Chondrocyte (in vitro differentiated cells): Measurements from ENCODE around the gene ZNF513. TPM values are rescaled to one million over a fixed set of nuclear protein-coding genes. Genes with fewer than 3 reads are reported as not detected.

ENCODE experiments used
- DNase-seq: peaks from one replicate; pipeline ENCODE4 v3.0.0; 2021; ENCODE audit warnings: mixed read lengths, low spot score
- H3K27ac Mint-ChIP-seq: one replicate; pipeline ENCODE4 v1.8.0; 2021; ENCODE audit warnings: mild to moderate bottlenecking, moderate library complexity, mixed read lengths; ENCODE audit not compliant: unreplicated experiment
- H3K27me3 Mint-ChIP-seq: 2 replicates; pipeline ENCODE4 v1.8.0; 2021; ENCODE audit warnings: low read depth, mixed read lengths
- H3K36me3 Mint-ChIP-seq: 2 replicates; pipeline ENCODE4 v1.8.0; 2021; ENCODE audit warnings: low read depth, mixed read lengths
- H3K4me1 Mint-ChIP-seq: 2 replicates; pipeline ENCODE4 v1.8.0; 2021; ENCODE audit warnings: low read depth, mild to moderate bottlenecking, mixed read lengths
- H3K4me3 Mint-ChIP-seq: one replicate; pipeline ENCODE4 v1.8.0; 2021; ENCODE audit warnings: mild to moderate bottlenecking, moderate library complexity, mixed read lengths; ENCODE audit not compliant: unreplicated experiment
- H3K9me3 Mint-ChIP-seq: 2 replicates; pipeline ENCODE4 v1.8.0; 2021; ENCODE audit warnings: low read depth, mixed read lengths
- total RNA-seq: library from RNA; stranded (reverse); gene quantifications from 3 replicates; pipeline ENCODE4 v1.2.1, GENCODE V29; 2021
- TF ChIP-seq, protein P1 (sequence below): fragments of 200-600 bp; sonication (generic); IDR thresholded peaks from 2 replicates; pipeline ENCODE4 v1.5.0; 2021; ENCODE audit warnings: antibody characterized with exemption, mild to moderate bottlenecking, moderate library complexity

Gene ZNF513
- total RNA-seq, 1 donor from 2014 or later = 15.3 TPM

DNA sequence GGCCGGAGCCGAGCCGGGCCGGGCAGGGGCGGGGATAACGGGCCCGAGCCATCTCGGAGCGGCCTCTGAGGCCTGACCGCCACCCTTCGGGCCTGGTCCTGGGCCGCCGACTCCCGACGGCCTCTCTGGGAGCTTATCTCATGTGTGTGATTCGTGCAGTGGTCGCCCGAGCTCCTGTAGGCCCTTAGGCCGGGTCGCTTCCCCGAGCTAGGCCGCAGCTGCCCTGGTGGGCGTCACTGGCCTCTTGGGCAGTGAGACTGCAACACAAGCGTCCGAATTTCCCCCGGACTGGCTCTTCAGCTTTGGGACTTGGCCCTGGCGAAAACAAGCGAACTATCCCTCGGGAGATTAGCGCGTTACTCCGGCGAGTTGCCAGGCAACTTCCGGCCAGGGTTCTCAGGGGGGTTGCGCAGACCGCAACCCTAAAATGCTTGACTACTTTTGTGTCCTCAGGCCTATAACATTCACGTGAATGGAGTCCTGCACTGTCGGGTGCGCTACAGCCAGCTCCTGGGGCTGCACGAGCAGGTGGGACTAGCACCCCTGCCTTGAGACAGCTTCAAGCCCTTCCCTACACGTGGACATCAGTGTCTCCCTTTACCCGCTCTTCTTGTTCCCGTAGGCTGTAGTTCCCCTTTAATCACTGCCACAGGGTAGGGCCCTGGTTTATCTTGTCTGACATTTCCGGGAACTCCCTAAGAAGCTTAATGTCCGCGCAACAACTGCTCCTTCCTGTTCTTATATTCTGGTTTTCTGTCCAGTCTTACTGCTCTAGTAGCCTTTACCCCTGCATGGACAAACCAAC lies 9.5 kb downstream of the ZNF513 start:
- H3K9me3 Mint-ChIP-seq = no peaks in the 10 kb centered on the region
- H3K36me3 Mint-ChIP-seq = peaks cover 35% of the 10 kb centered on the region
- H3K4me1 Mint-ChIP-seq = peaks cover 31% of the 10 kb centered on the region
- peak overlapping the region; percentile 99 for H3K27ac Mint-ChIP-seq
- no peaks in the 10 kb centered on the region for H3K27me3 Mint-ChIP-seq
- DNase-seq = no peak
- peak overlapping the region; percentile 90 for H3K4me3 Mint-ChIP-seq
- TF ChIP-seq, protein P1, sequence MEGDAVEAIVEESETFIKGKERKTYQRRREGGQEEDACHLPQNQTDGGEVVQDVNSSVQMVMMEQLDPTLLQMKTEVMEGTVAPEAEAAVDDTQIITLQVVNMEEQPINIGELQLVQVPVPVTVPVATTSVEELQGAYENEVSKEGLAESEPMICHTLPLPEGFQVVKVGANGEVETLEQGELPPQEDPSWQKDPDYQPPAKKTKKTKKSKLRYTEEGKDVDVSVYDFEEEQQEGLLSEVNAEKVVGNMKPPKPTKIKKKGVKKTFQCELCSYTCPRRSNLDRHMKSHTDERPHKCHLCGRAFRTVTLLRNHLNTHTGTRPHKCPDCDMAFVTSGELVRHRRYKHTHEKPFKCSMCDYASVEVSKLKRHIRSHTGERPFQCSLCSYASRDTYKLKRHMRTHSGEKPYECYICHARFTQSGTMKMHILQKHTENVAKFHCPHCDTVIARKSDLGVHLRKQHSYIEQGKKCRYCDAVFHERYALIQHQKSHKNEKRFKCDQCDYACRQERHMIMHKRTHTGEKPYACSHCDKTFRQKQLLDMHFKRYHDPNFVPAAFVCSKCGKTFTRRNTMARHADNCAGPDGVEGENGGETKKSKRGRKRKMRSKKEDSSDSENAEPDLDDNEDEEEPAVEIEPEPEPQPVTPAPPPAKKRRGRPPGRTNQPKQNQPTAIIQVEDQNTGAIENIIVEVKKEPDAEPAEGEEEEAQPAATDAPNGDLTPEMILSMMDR = no peak

DNA sequence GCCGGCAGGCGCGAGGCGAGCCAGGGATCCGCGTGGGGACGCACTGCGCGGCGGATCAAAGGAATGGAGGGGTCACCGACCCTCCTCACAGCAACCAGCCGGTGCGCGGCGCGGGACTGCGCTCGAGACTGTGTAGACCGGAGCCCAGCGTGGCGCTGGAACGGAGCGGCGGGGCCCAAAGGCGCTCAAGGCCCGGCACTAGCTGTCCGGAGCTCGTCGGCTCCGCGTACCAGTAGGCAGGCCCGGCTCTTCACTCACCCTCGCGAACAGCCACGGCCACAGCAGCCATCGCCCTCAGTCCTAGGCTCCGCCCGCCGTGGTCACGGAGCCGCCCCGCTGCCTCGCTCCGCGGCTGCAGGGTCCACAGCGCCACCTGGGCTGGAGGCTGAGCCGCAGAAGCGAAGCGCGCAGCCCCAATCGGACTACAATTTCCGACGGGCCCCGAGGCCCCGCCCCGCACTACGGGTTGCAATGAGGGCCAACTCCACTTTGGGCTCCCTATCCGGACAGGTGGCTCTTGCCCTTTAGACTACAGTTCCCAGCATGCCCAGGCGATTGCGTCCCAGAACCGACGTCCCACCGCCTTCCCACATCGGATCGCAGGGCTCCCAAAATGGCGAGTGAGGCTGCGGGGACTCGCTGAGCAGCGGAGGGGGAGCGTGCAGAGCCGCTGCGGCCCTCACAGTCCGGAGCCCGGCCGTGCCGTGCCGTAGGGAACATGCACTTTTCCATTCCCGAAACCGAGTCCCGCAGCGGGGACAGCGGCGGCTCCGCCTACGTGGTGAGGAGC lies 10.3 kb downstream of the ZNF513 start, which contains the start of the genes EIF2B4 and SNX17:
Gene EIF2B4, minus strand, starts transcription at position 313 of the 790 bp plus-strand sequence. Its CDS starts 24 bp downstream, at position 289.
Gene SNX17, plus strand, starts transcription at position 591 of the 790 bp plus-strand sequence. Its CDS starts 128 bp downstream, at position 719.
- TF ChIP-seq, protein P1 = peak; percentile 88
- DNase-seq = peak; percentile 99
- Mint-ChIP-seq H3K4me1 (peaks cover 31% of the 10 kb centered on the region), H3K9me3 (no peaks in the 10 kb centered on the region), H3K27ac (peak within 1 kb of the TSS; percentile 99), H3K27me3 (no peaks in the 10 kb centered on the region), H3K4me3 (peak within 1 kb of the TSS; percentile 90), H3K36me3 (peaks cover 33% of the 10 kb centered on the region)

DNA sequence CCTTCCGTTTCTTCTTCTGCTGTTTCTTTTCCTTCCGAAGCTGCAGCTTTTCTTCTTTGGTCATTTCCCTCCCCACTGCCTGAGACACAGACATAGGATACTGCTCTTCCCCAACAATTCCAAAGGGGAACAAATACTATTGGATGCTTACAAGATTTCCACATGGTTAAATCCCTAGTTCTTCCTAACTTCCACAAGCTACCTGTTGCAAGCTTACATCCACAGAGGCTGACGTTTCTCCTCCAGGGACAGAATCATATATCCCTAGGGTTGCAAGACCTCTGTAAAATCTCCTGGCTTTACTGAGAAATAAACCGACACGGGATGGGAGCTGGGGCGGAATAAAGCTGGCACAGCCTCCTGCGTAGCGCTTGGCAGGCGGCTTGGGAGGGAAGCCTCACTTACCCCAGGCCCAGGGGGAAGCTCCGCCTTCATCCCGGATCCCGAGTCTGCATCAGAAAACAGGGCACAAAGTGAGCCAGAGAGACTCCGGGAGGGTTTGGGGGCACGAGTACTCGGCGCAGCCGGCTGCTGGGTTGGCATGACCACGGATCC lies 11.0 kb downstream of the ZNF513 start:
- TF ChIP-seq, protein P1 = no peak
- Mint-ChIP-seq H3K4me3 (peak overlapping the region; percentile 90), H3K4me1 (peaks cover 31% of the 10 kb centered on the region), H3K27ac (peak overlapping the region; percentile 99), H3K27me3 (no peaks in the 10 kb centered on the region), H3K36me3 (peaks cover 30% of the 10 kb centered on the region), H3K9me3 (no peaks in the 10 kb centered on the region)
- no peak for DNase-seq

DNA sequence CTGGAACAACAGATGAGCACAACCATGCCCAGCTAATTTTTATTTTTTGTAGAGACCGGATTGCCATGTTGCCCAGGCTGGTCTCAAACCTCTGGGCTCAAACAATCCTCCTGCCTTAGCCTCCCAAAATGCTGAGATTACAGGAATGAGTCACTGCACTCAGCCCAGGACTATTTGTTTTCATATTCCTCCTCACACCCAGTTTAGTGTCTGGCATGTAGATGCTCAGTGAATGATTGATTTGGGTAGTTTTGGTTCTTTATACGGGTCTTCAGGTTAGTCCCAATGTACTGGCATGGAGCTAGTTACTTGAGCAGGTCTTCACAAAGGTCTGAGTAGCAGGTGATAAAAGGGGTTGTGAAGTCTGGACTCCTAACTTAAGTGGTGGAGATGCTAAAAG lies 16.6 kb downstream of the ZNF513 start:
- no peaks in the 10 kb centered on the region for H3K9me3 Mint-ChIP-seq
- no peak for DNase-seq
- H3K27ac Mint-ChIP-seq = peak overlapping the region; percentile 32
- H3K4me1 Mint-ChIP-seq = peaks cover 5% of the 10 kb centered on the region
- TF ChIP-seq, protein P1 = no peak
- H3K27me3 Mint-ChIP-seq = no peaks in the 10 kb centered on the region
- no peak overlapping the region for H3K4me3 Mint-ChIP-seq
- H3K36me3 Mint-ChIP-seq = peaks cover 24% of the 10 kb centered on the region
